IPS-18a (cell line): ENCODE data around the gene PRICKLE1.

ENCODE experiments used
- H3K27ac ChIP-seq: one replicate; pipeline ENCODE4 v1.5.1; 2013; ENCODE audit warnings: low read length
- H3K27me3 ChIP-seq: one replicate; pipeline ENCODE4 v1.6.1; 2013; ENCODE audit warnings: mild to moderate bottlenecking, low read length; ENCODE audit not compliant: control insufficient read depth, insufficient read depth
- H3K36me3 ChIP-seq: one replicate; pipeline ENCODE4 v1.6.1; 2013; ENCODE audit warnings: low read depth, low read length; ENCODE audit not compliant: control insufficient read depth
- H3K4me1 ChIP-seq: one replicate; pipeline ENCODE4 v1.6.1; 2013; ENCODE audit warnings: low read depth, low read length; ENCODE audit not compliant: control insufficient read depth
- H3K4me3 ChIP-seq: one replicate; pipeline ENCODE4 v1.5.1; 2013; ENCODE audit warnings: low read length
- H3K9ac ChIP-seq: one replicate; pipeline ENCODE4 v1.6.1; 2013; ENCODE audit warnings: mild to moderate bottlenecking, low read length, moderate library complexity
- H3K9me3 ChIP-seq: one replicate; pipeline ENCODE4 v1.6.1; 2013; ENCODE audit warnings: low read depth, low read length; ENCODE audit not compliant: control insufficient read depth

The PRICKLE1 gene

GRCh38 chr12:42444192-42444943 is 145.2 kb downstream of the PRICKLE1 start:
- Histone ChIP-seq H3K9ac (no peak overlapping the region), H3K27ac (no peak overlapping the region), H3K4me1 (peaks cover 27% of the 10 kb centered on the region), H3K36me3 (peaks cover 4% of the 10 kb centered on the region), H3K27me3 (no peaks in the 10 kb centered on the region), H3K4me3 (no peak overlapping the region), H3K9me3 (no peaks in the 10 kb centered on the region)

GRCh38 chr12:42442888-42443287 is 146.7 kb downstream of the PRICKLE1 start:
- Histone ChIP-seq H3K9ac (no peak overlapping the region), H3K4me1 (peaks cover 27% of the 10 kb centered on the region), H3K4me3 (no peak overlapping the region), H3K9me3 (no peaks in the 10 kb centered on the region), H3K27ac (no peak overlapping the region), H3K36me3 (no peaks in the 10 kb centered on the region), H3K27me3 (no peaks in the 10 kb centered on the region)

DNA sequence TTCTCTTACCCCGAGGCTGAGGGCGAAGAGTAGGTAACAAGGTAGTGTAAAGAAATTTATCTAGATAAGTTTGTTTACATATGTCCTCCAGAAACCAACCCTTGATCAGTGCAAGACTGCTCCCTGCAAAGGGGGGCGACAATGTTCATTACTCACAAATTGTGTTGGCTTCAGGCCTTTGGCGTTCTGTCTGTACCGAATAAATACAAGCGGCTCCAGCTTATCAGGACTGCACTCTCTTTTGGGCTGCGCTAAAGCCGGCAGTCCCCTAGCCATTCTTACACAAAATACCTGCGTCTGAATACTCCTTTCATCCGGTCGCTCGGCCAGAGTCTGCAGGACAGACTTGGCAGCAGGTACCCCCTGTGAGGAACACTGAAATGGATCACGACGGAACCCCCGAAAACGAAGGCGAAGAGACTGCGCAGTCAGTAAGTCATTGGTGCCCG is 147.2 kb downstream of the PRICKLE1 start:
- Histone ChIP-seq H3K4me3 (no peak overlapping the region), H3K9ac (no peak overlapping the region), H3K27ac (no peak overlapping the region), H3K4me1 (peaks cover 27% of the 10 kb centered on the region), H3K27me3 (no peaks in the 10 kb centered on the region), H3K9me3 (no peaks in the 10 kb centered on the region), H3K36me3 (no peaks in the 10 kb centered on the region)

DNA sequence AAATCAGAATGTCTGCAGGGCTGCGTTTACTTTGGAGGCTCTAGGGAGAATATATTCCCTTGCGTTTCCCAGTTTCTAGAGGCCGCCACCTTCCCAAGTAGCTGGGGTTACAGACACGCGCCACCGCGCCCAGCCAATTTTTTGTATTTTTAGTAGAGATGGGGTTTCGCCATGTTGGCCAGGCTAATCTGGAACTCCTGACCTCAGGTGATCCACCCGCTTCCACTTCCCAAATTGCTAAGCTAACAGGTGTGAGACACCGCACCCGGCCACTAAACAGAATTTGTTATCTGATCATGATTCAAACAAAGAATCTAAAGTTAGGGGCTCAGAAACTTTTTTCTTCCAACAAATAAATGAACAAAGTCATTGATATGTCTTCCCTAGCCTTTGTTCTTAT is 148.9 kb downstream of the PRICKLE1 start:
- Histone ChIP-seq H3K9me3 (no peaks in the 10 kb centered on the region), H3K27me3 (no peaks in the 10 kb centered on the region), H3K9ac (no peak overlapping the region), H3K4me3 (no peak overlapping the region), H3K36me3 (no peaks in the 10 kb centered on the region), H3K27ac (no peak overlapping the region), H3K4me1 (peaks cover 17% of the 10 kb centered on the region)

- no peak overlapping the region for H3K9ac ChIP-seq
- H3K9me3 ChIP-seq: no peaks in the 10 kb centered on the region
- no peaks in the 10 kb centered on the region for H3K27me3 ChIP-seq
- no peaks in the 10 kb centered on the region for H3K4me1 ChIP-seq
- no peak overlapping the region for H3K27ac ChIP-seq
- peaks cover 3% of the 10 kb centered on the region for H3K36me3 ChIP-seq
- H3K4me3 ChIP-seq: no peak overlapping the region
Measured at GRCh38 chr12:42432517-42433140, 156.9 kb downstream of the PRICKLE1 start.

- no peak overlapping the region for H3K27ac ChIP-seq
- H3K9ac ChIP-seq: no peak overlapping the region
- peaks cover 3% of the 10 kb centered on the region for H3K36me3 ChIP-seq
- H3K4me3 ChIP-seq: no peak overlapping the region
- peaks cover 7% of the 10 kb centered on the region for H3K4me1 ChIP-seq
- H3K27me3 ChIP-seq: no peaks in the 10 kb centered on the region
- H3K9me3 ChIP-seq: no peaks in the 10 kb centered on the region
Measured at GRCh38 chr12:42428850-42429249, 160.7 kb downstream of the PRICKLE1 start.

- Histone ChIP-seq H3K4me3 (no peak overlapping the region), H3K27ac (no peak overlapping the region), H3K4me1 (peaks cover 7% of the 10 kb centered on the region), H3K36me3 (peaks cover 2% of the 10 kb centered on the region), H3K9me3 (no peaks in the 10 kb centered on the region), H3K9ac (no peak overlapping the region), H3K27me3 (no peaks in the 10 kb centered on the region)
Measured at GRCh38 chr12:42426746-42427145, 162.8 kb downstream of the PRICKLE1 start.

DNA sequence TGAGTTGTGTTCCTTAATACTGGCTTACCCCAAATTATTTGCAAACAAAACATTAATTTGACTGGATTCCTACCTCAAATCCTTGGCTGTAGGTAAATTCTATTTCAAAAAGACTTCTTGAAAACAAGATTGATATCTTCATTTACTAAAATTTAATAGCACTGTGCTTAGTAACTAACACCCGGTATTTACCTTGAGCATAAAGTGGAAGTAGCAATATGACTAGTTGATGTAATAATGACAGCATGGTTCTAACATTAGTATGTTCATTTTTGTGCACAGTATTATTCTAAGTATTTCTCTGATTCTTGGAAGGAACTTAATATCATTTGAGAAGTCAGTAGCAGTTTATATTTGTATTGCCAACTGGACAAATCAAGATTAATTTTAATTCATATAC is 166.8 kb downstream of the PRICKLE1 start:
- Histone ChIP-seq H3K9ac (no peak overlapping the region), H3K9me3 (no peaks in the 10 kb centered on the region), H3K27me3 (no peaks in the 10 kb centered on the region), H3K4me1 (peaks cover 7% of the 10 kb centered on the region), H3K4me3 (no peak overlapping the region), H3K27ac (no peak overlapping the region), H3K36me3 (no peaks in the 10 kb centered on the region)

- H3K27me3 ChIP-seq: no peaks in the 10 kb centered on the region
- no peak overlapping the region for H3K27ac ChIP-seq
- H3K4me3 ChIP-seq: no peak overlapping the region
- no peak overlapping the region for H3K9ac ChIP-seq
- no peaks in the 10 kb centered on the region for H3K36me3 ChIP-seq
- no peaks in the 10 kb centered on the region for H3K9me3 ChIP-seq
- peaks cover 7% of the 10 kb centered on the region for H3K4me1 ChIP-seq
Measured at GRCh38 chr12:42421844-42422779, 167.4 kb downstream of the PRICKLE1 start.

DNA sequence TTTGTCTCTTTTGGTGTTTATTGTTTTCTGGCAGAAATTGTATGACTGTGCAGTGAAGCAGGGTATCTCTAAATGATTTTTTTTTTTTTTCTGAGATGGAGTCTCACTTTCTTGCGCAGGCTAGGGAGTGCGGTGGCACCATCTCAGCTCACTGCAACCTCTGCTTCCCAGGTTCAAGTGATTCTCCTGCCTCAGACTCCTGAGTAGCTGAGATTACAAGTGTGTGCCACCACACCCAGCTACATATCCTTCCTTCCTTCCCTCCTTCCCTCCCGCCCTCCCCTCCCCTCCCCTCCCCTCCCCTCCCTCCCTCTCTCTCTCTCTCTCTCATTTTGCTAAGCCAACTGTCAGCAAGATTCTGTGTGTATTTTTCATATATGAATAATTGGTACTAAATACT is 169.2 kb downstream of the PRICKLE1 start:
- H3K4me3 ChIP-seq: no peak overlapping the region
- no peak overlapping the region for H3K27ac ChIP-seq
- no peaks in the 10 kb centered on the region for H3K9me3 ChIP-seq
- no peaks in the 10 kb centered on the region for H3K27me3 ChIP-seq
- H3K9ac ChIP-seq: no peak overlapping the region
- no peaks in the 10 kb centered on the region for H3K36me3 ChIP-seq
- no peaks in the 10 kb centered on the region for H3K4me1 ChIP-seq

DNA sequence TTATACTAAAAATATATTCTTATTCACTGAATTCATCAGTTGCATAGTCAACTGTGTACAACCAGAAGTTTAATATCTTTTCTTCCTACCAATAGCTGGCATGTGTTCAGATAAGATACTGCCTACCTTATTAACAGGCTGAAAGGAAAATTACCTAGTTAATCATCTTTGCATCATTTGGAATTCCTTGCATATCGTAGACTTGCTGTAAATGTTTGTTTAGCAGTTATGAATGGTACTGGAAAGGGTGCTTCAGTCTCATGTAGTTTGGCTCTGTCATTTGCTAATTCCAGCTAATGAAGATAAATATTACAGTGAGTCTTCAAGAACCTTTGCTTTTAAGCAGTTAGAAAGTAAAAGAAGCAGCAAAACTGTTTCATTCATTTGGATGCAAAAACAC is 179.2 kb downstream of the PRICKLE1 start:
- no peak overlapping the region for H3K9ac ChIP-seq
- no peak overlapping the region for H3K4me3 ChIP-seq
- H3K27me3 ChIP-seq: no peaks in the 10 kb centered on the region
- H3K27ac ChIP-seq: no peak overlapping the region
- no peaks in the 10 kb centered on the region for H3K4me1 ChIP-seq
- H3K9me3 ChIP-seq: no peaks in the 10 kb centered on the region
- no peaks in the 10 kb centered on the region for H3K36me3 ChIP-seq
